Mammary epithelial cell (primary cell): ENCODE data around the gene MFGE8.

Experiments used
- EZH2 ChIP-seq: IDR thresholded peaks from 2 replicates; pipeline ENCODE4 v1.6.1; 2012; ENCODE audit warnings: low read length, inconsistent platforms, borderline replicate concordance
- TF ChIP-seq, protein P1 (sequence below), 2 donors: IDR thresholded peaks in 1 of 2; conservative IDR thresholded peaks in 1 of 2; 2 replicates each; pipeline ENCODE4 v1.5.1; 2011 to 2012; ENCODE audit warnings: inconsistent platforms in 2 of 2, low read length in 2 of 2, mild to moderate bottlenecking in 2 of 2, control low read depth in 1 of 2, low read depth in 1 of 2; ENCODE audit not compliant: insufficient read depth in 1 of 2; ENCODE audit errors: extremely low read depth in 1 of 2

DNA sequence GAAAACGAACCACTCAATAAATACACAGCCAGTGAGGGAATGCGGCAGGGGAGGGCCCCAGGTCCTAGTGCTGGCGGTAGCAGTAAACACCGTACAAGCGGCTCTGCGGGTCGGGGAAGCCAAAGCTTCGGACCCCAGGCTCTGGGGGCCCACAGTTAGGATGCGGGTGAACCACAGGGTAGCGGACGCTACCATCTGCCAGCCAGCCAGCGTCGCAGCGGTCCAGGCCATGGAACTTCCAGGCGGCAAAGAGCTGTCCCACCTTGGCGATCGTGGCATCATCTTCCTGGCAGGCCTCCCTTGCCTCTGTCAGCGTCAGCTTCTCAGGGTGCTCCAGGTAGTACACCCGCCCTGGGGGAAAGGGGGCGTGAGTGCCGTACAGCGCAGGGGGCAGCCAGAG, 35.3 kb downstream of the MFGE8 start:
- TF ChIP-seq, protein P1, sequence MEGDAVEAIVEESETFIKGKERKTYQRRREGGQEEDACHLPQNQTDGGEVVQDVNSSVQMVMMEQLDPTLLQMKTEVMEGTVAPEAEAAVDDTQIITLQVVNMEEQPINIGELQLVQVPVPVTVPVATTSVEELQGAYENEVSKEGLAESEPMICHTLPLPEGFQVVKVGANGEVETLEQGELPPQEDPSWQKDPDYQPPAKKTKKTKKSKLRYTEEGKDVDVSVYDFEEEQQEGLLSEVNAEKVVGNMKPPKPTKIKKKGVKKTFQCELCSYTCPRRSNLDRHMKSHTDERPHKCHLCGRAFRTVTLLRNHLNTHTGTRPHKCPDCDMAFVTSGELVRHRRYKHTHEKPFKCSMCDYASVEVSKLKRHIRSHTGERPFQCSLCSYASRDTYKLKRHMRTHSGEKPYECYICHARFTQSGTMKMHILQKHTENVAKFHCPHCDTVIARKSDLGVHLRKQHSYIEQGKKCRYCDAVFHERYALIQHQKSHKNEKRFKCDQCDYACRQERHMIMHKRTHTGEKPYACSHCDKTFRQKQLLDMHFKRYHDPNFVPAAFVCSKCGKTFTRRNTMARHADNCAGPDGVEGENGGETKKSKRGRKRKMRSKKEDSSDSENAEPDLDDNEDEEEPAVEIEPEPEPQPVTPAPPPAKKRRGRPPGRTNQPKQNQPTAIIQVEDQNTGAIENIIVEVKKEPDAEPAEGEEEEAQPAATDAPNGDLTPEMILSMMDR (conservative IDR thresholded peaks at IDR 0.05 in 1 of 2, IDR thresholded peaks at IDR 0.05 in 1 of 2; ENCODE audit: extremely low read depth in 1 of 2, insufficient read depth in 1 of 2, low read depth in 1 of 2, low read length in 2 of 2) = no peak
- no peak for TF ChIP-seq EZH2
